ENCODE data around the gene RPL38. TPM values are rescaled to one million over a fixed set of nuclear protein-coding genes. Genes with fewer than 3 reads are reported as not detected.

Gene RPL38
- total RNA-seq, 1 donor from 2014 or later: 701 TPM

DNA sequence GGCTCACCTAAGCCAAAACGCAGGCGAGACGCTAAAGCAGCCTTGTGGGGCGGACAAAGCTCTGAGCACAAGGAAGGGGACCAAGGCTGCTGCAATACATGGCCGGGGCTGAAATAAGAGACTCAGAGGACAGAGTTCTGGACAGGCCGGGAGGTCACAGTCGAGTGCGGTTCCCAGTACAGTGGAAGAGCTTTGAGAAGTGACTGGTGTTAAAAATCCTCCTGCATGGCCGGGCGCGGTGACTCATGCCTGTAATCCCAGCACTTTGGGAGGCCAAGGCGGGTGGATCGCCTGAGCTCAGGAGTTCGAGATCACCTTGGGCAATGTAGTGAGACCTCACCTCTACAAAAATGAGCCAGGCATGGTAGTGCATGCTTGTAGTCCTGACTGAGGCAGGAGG lies 20.4 kb downstream of the RPL38 start:
- Histone ChIP-seq H3K27me3 (ENCODE audit: low read depth) (no peaks in the 10 kb centered on the region), H3K4me1 (no peaks in the 10 kb centered on the region), H3K36me3 (peaks cover 3% of the 10 kb centered on the region), H3K27ac (no peak overlapping the region), H3K9me3 (no peaks in the 10 kb centered on the region), H3K4me3 (no peak overlapping the region)
- DNase-seq (no peak), ATAC-seq (no peak)
- TF ChIP-seq, protein P1, sequence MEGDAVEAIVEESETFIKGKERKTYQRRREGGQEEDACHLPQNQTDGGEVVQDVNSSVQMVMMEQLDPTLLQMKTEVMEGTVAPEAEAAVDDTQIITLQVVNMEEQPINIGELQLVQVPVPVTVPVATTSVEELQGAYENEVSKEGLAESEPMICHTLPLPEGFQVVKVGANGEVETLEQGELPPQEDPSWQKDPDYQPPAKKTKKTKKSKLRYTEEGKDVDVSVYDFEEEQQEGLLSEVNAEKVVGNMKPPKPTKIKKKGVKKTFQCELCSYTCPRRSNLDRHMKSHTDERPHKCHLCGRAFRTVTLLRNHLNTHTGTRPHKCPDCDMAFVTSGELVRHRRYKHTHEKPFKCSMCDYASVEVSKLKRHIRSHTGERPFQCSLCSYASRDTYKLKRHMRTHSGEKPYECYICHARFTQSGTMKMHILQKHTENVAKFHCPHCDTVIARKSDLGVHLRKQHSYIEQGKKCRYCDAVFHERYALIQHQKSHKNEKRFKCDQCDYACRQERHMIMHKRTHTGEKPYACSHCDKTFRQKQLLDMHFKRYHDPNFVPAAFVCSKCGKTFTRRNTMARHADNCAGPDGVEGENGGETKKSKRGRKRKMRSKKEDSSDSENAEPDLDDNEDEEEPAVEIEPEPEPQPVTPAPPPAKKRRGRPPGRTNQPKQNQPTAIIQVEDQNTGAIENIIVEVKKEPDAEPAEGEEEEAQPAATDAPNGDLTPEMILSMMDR (IDR thresholded peaks at IDR 0.05): no peak
- intact Hi-C loops (cut with DNase I): no loop called here

DNA sequence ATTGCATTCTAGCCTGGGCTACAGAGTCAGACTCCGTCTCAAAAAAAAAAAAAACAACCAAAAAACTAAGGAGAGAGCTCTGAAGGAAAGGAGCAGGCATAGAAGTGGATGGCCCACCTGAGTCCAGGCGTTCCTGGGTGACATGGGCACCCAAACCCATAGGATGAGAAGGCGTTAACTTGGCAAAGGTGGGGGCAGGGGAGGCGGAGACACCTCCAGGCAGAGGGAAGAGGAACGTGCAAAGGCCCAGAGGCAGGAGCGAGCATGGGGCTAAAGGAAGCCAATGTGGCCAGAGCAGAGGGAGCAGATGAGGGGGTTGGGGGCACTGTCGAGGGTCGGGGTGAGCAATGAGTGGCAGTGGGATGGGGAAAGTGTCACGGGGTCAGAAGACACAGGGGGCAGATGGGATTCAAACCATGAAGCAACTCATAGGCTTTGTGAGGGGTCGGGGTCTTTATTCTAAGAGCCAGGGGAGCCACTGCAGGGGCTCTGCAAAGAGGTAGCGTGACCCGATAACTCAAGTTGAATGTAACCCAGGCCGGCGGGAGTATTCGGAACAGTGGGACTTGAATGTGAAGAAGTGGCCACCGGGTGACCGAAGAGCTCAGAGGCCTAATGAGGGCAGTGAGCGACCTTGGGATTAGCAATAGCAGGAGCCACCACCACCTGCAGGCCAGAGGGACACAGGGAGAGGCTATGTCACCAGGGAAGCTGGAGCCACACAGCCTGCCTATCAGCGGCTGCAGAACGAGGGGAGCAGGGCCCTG lies 21.7 kb downstream of the RPL38 start:
- Histone ChIP-seq H3K4me1 (no peaks in the 10 kb centered on the region), H3K9me3 (no peaks in the 10 kb centered on the region), H3K27me3 (ENCODE audit: low read depth) (no peaks in the 10 kb centered on the region), H3K36me3 (peaks cover 6% of the 10 kb centered on the region), H3K4me3 (no peak overlapping the region), H3K27ac (no peak overlapping the region)
- DNase-seq (no peak), ATAC-seq (no peak)
- intact Hi-C loops (cut with DNase I): no loop called here
- TF ChIP-seq, protein P1 (IDR thresholded peaks at IDR 0.05): no peak

DNA sequence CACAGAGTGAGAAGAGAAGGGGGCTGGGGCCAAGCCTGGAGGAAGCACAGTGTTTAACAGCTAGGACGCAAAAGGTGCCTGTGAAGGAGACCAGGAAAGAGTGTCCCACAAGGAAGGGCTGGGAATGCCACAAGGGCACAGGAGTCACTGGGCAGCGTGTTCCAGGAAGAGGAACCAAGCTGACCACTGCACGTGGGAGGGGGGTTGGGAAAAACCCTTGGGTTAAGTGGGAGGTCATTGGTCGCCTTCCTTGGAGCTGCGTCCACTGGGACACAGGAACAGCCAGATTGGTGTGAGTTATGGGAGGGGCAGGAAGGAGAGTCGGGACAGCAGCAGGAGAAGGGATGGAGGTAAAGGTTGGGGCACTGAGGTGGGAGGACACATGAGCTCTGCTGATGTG lies 22.8 kb downstream of the RPL38 start:
- DNase-seq: no peak
- ATAC-seq: no peak
- Histone ChIP-seq H3K4me3 (no peak overlapping the region), H3K4me1 (no peaks in the 10 kb centered on the region), H3K36me3 (peaks cover 8% of the 10 kb centered on the region), H3K27ac (no peak overlapping the region), H3K27me3 (ENCODE audit: low read depth) (no peaks in the 10 kb centered on the region), H3K9me3 (no peaks in the 10 kb centered on the region)
- TF ChIP-seq, protein P1 (IDR thresholded peaks at IDR 0.05): no peak
- intact Hi-C loops (cut with DNase I): no loop called here

DNA sequence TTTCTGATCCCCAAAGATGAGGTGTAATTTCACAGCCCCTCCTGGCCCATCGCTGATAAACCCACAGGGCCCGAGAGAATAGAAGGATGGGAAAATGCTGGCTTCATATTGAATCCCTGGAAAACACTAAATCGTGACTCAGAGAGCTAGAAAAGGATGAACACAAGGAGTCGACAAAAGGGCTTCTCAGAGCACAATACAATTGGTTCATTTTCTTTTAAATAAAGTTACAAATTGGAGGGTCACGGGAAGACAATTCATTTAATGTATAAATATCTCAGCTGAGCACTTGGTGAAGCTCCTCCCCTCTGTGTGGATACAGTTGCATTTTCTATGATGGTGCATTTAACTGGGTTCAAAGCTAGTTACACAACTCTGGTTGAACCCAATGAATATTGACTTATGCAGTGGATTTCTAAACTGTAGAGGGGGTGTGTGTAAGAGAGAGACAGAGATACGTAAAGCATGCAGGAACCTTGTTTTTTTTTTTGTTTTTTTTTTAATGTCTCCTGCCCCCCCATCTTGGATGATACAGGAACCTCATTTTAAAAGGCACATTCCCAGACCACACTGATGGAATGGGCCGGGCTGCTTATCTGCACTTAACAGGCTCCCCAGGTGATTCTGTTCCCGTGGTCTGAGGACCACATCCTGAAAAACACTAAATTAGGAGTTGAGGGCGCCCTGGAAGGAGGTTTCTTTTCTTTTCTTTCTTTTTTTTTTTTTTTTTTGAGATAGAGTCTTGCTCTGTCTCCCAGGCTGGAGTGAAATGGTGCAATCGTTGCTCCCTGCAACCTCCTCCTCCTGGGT lies 24.0 kb downstream of the RPL38 start:
- intact Hi-C loops (cut with DNase I): no loop called here
- H3K4me1 ChIP-seq: no peaks in the 10 kb centered on the region
- peaks cover 6% of the 10 kb centered on the region for H3K36me3 ChIP-seq
- H3K27me3 ChIP-seq (ENCODE audit: low read depth): no peaks in the 10 kb centered on the region
- ATAC-seq (no peak), DNase-seq (no peak)
- H3K4me3 ChIP-seq: no peak overlapping the region
- TF ChIP-seq, protein P1 (IDR thresholded peaks at IDR 0.05): no peak
- H3K9me3 ChIP-seq: no peaks in the 10 kb centered on the region
- no peak overlapping the region for H3K27ac ChIP-seq

DNA sequence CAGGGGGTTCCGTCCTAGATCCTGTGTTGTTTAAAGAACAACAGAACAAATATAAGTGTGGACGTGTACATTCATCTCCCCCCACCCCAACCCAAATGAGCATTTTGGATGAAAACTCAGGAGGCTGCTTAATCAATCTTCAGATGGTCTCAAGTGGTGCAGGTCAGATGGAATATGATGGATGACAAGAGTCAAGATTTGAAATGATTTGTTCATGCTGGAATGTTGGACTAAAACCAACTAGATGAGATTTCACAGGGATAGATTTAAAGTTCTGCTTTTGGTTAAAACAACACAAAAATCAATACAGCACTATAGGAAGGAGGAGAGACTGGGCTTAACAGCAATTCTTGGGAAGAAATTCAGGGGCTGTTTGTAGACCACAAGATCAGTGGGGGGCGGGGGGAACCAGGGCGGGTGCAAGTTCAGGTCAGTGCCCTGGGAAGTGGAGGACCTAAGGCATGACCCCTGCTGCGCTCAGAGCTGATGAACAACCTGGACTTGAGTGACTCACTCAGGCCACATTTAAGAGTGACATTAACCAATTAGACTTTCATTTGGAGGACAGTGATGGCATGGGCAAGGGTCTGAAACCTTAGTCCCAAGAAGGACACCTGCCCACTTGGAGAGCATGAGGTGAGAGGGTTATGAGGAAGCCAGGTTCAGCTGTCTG lies 25.0 kb downstream of the RPL38 start:
- intact Hi-C loops (cut with DNase I): no loop called here

More for the DNA sequence above, 25.0 kb downstream of the RPL38 start:
- Histone ChIP-seq H3K4me3 (no peak overlapping the region), H3K27me3 (ENCODE audit: low read depth) (no peaks in the 10 kb centered on the region), H3K4me1 (peaks cover 2% of the 10 kb centered on the region), H3K9me3 (no peaks in the 10 kb centered on the region), H3K27ac (no peak overlapping the region), H3K36me3 (peaks cover 5% of the 10 kb centered on the region)
- ATAC-seq (no peak), DNase-seq (no peak)
- TF ChIP-seq, protein P1 (IDR thresholded peaks at IDR 0.05): no peak
